PC-3 (cell line): Measurements from ENCODE around the gene BACE1. TPM values are rescaled to one million over a fixed set of nuclear protein-coding genes. Genes with fewer than 3 reads are reported as not detected.

ENCODE experiments used
- ATAC-seq: fragments of 200-7000 bp; cut with Tn5 transposase; 2 replicates; pipeline ENCODE4 v1.9.1; 2020; ENCODE audit warnings: mild to moderate bottlenecking, moderate library complexity
- BruUV-seq: library from RNA; stranded (reverse); fragments of 400-500 nt; replicated peaks from 2 replicates; lab custom pipeline; 2021; lab: Mats Ljungman, UMichigan
- CTCF ChIA-PET: fragments of 300-600 bp; sonication (Branson Sonifier 250); formaldehyde crosslinking; loops from one replicate; lab custom pipeline; 2022; ENCODE audit warnings: antibody characterized with exemption; lab: Charles Lee
- POLR2A ChIA-PET: fragments of 300-600 bp; sonication (Branson Sonifier 250); formaldehyde crosslinking; loops from one replicate; lab custom pipeline; 2022; ENCODE audit warnings: antibody characterized with exemption; ENCODE audit not compliant: unreplicated experiment; lab: Charles Lee
- DNase-seq: peaks from one replicate; pipeline ENCODE4 v3.0.0-alpha.2; 2015
- H2AFZ ChIP-seq: fragments of 300-600 bp; sonication (generic); 2 replicates; pipeline ENCODE4 v1.6.0; 2016; ENCODE audit warnings: antibody characterized with exemption, low read length
- H3F3A ChIP-seq: fragments of 300-600 bp; sonication (generic); one replicate; pipeline ENCODE4 v1.6.0; 2017; ENCODE audit warnings: antibody characterized with exemption, low read length, control low read depth, mild to moderate bottlenecking; ENCODE audit not compliant: unreplicated experiment
- H3K27ac ChIP-seq: fragments of 300-600 bp; sonication (generic); 2 replicates; pipeline ENCODE4 v1.5.1; 2016; ENCODE audit warnings: mild to moderate bottlenecking, low read length
- H3K27me3 ChIP-seq: fragments of 300-600 bp; sonication (generic); 2 replicates; pipeline ENCODE4 v1.6.1; 2016; ENCODE audit warnings: low read length, mixed read lengths
- H3K36me3 ChIP-seq: fragments of 300-600 bp; sonication (generic); 2 replicates; pipeline ENCODE4 v1.6.1; 2016; ENCODE audit warnings: low read depth, mixed run types, low read length, mixed read lengths
- H3K4me1 ChIP-seq: fragments of 300-600 bp; sonication (generic); 2 replicates; pipeline ENCODE4 v1.5.1; 2016; ENCODE audit warnings: low read length; ENCODE audit not compliant: insufficient read depth
- H3K4me2 ChIP-seq: fragments of 300-600 bp; sonication (generic); 2 replicates; pipeline ENCODE4 v1.6.0; 2016; ENCODE audit warnings: low read length
- H3K4me3 ChIP-seq: fragments of 300-600 bp; sonication (generic); 2 replicates; pipeline ENCODE4 v1.5.1; 2016; ENCODE audit warnings: mild to moderate bottlenecking, low read length, mixed read lengths
- H3K79me2 ChIP-seq: fragments of 300-600 bp; sonication (generic); 2 replicates; pipeline ENCODE4 v1.6.1; 2017; ENCODE audit warnings: low read length, mixed read lengths
- H3K9ac ChIP-seq: fragments of 300-600 bp; sonication (generic); 2 replicates; pipeline ENCODE4 v1.6.0; 2016; ENCODE audit warnings: mild to moderate bottlenecking, low read length
- H3K9me2 ChIP-seq: fragments of 300-600 bp; sonication (generic); replicated peaks from 2 replicates; pipeline ENCODE4 v1.6.1; 2016; ENCODE audit warnings: mixed run types, low read length, mixed read lengths
- H3K9me3 ChIP-seq: fragments of 300-600 bp; sonication (generic); 2 replicates; pipeline ENCODE4 v1.6.1; 2016; ENCODE audit warnings: low read length, mixed read lengths
- H4K20me1 ChIP-seq: fragments of 300-600 bp; sonication (generic); 2 replicates; pipeline ENCODE4 v1.6.1; 2016; ENCODE audit warnings: low read length, mixed read lengths
- EZH2 ChIP-seq: fragments of 300-600 bp; sonication (generic); IDR thresholded peaks from one replicate; pipeline ENCODE4 v1.6.1; 2017; ENCODE audit warnings: antibody characterized with exemption, mild to moderate bottlenecking, low read length; ENCODE audit not compliant: unreplicated experiment
- EZH2phosphoT487 ChIP-seq: fragments of 300-600 bp; sonication (generic); IDR thresholded peaks from 2 replicates; pipeline ENCODE4 v1.6.1; 2018; ENCODE audit warnings: mild to moderate bottlenecking, antibody characterized with exemption, low read length, borderline replicate concordance
- intact Hi-C: fragments of 100-400 bp; cut with micrococcal nuclease; formaldehyde crosslinking; loops from 2 replicates; pipeline ENCODE4 v1.9.0; 2023
- total RNA-seq: library from RNA; depleted of rRNA; stranded (reverse); fragments of >200 nt; gene quantifications from 2 replicates; pipeline ENCODE4 v1.2.3, GENCODE V29; 2014
- TF ChIP-seq, protein P1 (sequence below): fragments of 300-600 bp; sonication (generic); conservative IDR thresholded peaks from 2 replicates; pipeline ENCODE4 v1.5.1; 2017; ENCODE audit warnings: antibody characterized with exemption, low read depth, mild to moderate bottlenecking, low read length

The BACE1 gene
- total RNA-seq, 1 experiment from 2014 or later = 16.8 TPM

- Histone ChIP-seq H3K9ac (no peak overlapping the region), H3K27me3 (no peaks in the 10 kb centered on the region), H3F3A (no peaks in the 10 kb centered on the region), H3K79me2 (no peaks in the 10 kb centered on the region), H3K4me1 (no peaks in the 10 kb centered on the region), H3K36me3 (peaks cover 6% of the 10 kb centered on the region; the same call in 1 of the 2 replicates), H2AFZ (no peak overlapping the region), H3K27ac (no peak overlapping the region), H3K4me3 (no peak overlapping the region), H3K9me2 (no peaks in the 10 kb centered on the region), H4K20me1 (no peaks in the 10 kb centered on the region), H3K4me2 (no peak overlapping the region), H3K9me3 (no peaks in the 10 kb centered on the region)
- BruUV-seq = no TSS peak
- DNase-seq = no peak
- CTCF ChIA-PET = no interaction called here
- no peak for ATAC-seq
- TF ChIP-seq EZH2 = no peak
- TF ChIP-seq, protein P1, sequence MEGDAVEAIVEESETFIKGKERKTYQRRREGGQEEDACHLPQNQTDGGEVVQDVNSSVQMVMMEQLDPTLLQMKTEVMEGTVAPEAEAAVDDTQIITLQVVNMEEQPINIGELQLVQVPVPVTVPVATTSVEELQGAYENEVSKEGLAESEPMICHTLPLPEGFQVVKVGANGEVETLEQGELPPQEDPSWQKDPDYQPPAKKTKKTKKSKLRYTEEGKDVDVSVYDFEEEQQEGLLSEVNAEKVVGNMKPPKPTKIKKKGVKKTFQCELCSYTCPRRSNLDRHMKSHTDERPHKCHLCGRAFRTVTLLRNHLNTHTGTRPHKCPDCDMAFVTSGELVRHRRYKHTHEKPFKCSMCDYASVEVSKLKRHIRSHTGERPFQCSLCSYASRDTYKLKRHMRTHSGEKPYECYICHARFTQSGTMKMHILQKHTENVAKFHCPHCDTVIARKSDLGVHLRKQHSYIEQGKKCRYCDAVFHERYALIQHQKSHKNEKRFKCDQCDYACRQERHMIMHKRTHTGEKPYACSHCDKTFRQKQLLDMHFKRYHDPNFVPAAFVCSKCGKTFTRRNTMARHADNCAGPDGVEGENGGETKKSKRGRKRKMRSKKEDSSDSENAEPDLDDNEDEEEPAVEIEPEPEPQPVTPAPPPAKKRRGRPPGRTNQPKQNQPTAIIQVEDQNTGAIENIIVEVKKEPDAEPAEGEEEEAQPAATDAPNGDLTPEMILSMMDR = no peak
- no peak for TF ChIP-seq EZH2phosphoT487
- POLR2A ChIA-PET = no interaction called here
- intact Hi-C loops = no loop called here
These were observed 26.3 kb downstream of the BACE1 start for GRCh38 chr11:117289795-117290194.

GRCh38 chr11:117287668-117288067 lies 28.4 kb downstream of the BACE1 start:
- no peak overlapping the region for H2AFZ ChIP-seq
- no peaks in the 10 kb centered on the region for H3K4me1 ChIP-seq
- no peaks in the 10 kb centered on the region for H3K9me3 ChIP-seq
- DNase-seq (no peak), ATAC-seq (no peak)
- peaks cover 10% of the 10 kb centered on the region; the same call in 1 of the 2 replicates for H3K36me3 ChIP-seq
- TF ChIP-seq EZH2phosphoT487 (no peak), EZH2 (no peak)
- TF ChIP-seq, protein P1 = no peak
- no peak overlapping the region for H3K27ac ChIP-seq
- no peaks in the 10 kb centered on the region for H3F3A ChIP-seq
- no TSS peak for BruUV-seq
- H3K4me2 ChIP-seq = no peak overlapping the region
- CTCF ChIA-PET = no interaction called here
- POLR2A ChIA-PET = no interaction called here
- H4K20me1 ChIP-seq = no peaks in the 10 kb centered on the region
- no peaks in the 10 kb centered on the region for H3K79me2 ChIP-seq
- no peaks in the 10 kb centered on the region for H3K9me2 ChIP-seq
- H3K27me3 ChIP-seq = no peaks in the 10 kb centered on the region
- no peak overlapping the region for H3K4me3 ChIP-seq
- intact Hi-C loops = no loop called here
- H3K9ac ChIP-seq = no peak overlapping the region

GRCh38 chr11:117286588-117286987 lies 29.5 kb downstream of the BACE1 start:
- CTCF ChIA-PET = no interaction called here
- ATAC-seq = no peak
- TF ChIP-seq EZH2 = no peak
- no peak for TF ChIP-seq EZH2phosphoT487
- TF ChIP-seq, protein P1 = no peak
- no peaks in the 10 kb centered on the region for H3K79me2 ChIP-seq
- H3K9me2 ChIP-seq = no peaks in the 10 kb centered on the region
- no peaks in the 10 kb centered on the region for H3K27me3 ChIP-seq
- no peak overlapping the region for H3K4me3 ChIP-seq
- no TSS peak for BruUV-seq
- H4K20me1 ChIP-seq = no peaks in the 10 kb centered on the region
- peaks cover 3% of the 10 kb centered on the region for H3K4me1 ChIP-seq
- no peak overlapping the region for H3K4me2 ChIP-seq
- H3K36me3 ChIP-seq = peaks cover 11% of the 10 kb centered on the region; the same call in 1 of the 2 replicates
- no peak for DNase-seq
- no peaks in the 10 kb centered on the region for H3F3A ChIP-seq
- intact Hi-C loops = no loop called here
- H3K9ac ChIP-seq = no peak overlapping the region
- H3K27ac ChIP-seq = no peak overlapping the region
- POLR2A ChIA-PET = no interaction called here
- H3K9me3 ChIP-seq = no peaks in the 10 kb centered on the region
- no peak overlapping the region for H2AFZ ChIP-seq
